HL-60 (cell line): Measurements from ENCODE around the gene MAPK7.

Experiments used
- DNase-seq, 2 experiments: peaks; one replicate each; pipeline ENCODE4 v3.0.0-alpha.2; 2010 to 2020; ENCODE audit warnings: low read depth in 1 of 2, low spot score in 1 of 2
- H3K27ac ChIP-seq: fragments of 250-450 bp; sonication (Bioruptor Pico); replicated peaks from 2 replicates; pipeline ENCODE4 v1.5.1; 2020; ENCODE audit warnings: mild to moderate bottlenecking, moderate library complexity
- H3K27me3 ChIP-seq: fragments of 250-450 bp; sonication (Bioruptor Pico); 2 replicates; pipeline ENCODE4 v1.5.1; 2021; ENCODE audit warnings: mild to moderate bottlenecking, moderate library complexity; ENCODE audit not compliant: insufficient read depth, poor library complexity, severe bottlenecking
- H3K4me3 ChIP-seq: replicated peaks from 2 replicates; pipeline ENCODE4 v1.5.1; 2011; ENCODE audit warnings: mild to moderate bottlenecking, control low read depth, low read length; ENCODE audit not compliant: insufficient read depth
- GABPA ChIP-seq: IDR thresholded peaks from 2 replicates; pipeline ENCODE4 v1.6.1; 2012; ENCODE audit warnings: low read depth
- POLR2AphosphoS5 ChIP-seq: IDR thresholded peaks from 2 replicates; pipeline ENCODE4 v1.6.1; 2012; ENCODE audit warnings: low read depth
- SPI1 ChIP-seq: IDR thresholded peaks from 2 replicates; pipeline ENCODE4 v1.6.1; 2012; ENCODE audit warnings: low read depth, mild to moderate bottlenecking, borderline replicate concordance
- TF ChIP-seq, protein P1 (sequence below): IDR thresholded peaks from one replicate; pipeline ENCODE4 v1.5.1; 2011; ENCODE audit warnings: low read length, control low read depth, inconsistent platforms; ENCODE audit not compliant: insufficient read depth
- TF ChIP-seq, protein P2 (sequence below): IDR thresholded peaks from 2 replicates; pipeline ENCODE4 v1.6.1; 2012; ENCODE audit warnings: low read depth; ENCODE audit not compliant: insufficient replicate concordance

The MAPK7 gene

DNA sequence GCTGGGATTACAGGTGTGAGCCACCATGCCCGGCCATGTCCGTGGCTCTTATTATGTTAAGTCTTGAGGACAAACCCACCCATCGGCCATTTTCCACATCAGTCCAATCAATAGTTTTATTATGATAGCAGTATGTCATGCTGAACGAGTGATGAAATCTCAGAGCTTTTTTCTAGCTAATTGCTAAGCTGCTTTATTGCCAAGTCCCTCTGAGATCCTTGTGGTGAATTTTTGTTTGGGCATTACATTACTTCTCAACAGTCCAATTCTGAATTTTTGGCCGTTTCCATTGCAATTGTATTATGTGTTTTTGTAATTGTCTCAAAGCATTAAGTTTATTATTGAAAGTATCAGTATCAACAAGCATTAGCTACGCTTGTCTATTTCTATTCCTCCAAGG is 43.6 kb downstream of the MAPK7 start:
- no peak for DNase-seq
- H3K4me3 ChIP-seq, result no peak overlapping the region
- H3K27ac ChIP-seq, result no peak overlapping the region
- no peaks in the 10 kb centered on the region for H3K27me3 ChIP-seq
- TF ChIP-seq GABPA, result no peak
- TF ChIP-seq, protein P1, sequence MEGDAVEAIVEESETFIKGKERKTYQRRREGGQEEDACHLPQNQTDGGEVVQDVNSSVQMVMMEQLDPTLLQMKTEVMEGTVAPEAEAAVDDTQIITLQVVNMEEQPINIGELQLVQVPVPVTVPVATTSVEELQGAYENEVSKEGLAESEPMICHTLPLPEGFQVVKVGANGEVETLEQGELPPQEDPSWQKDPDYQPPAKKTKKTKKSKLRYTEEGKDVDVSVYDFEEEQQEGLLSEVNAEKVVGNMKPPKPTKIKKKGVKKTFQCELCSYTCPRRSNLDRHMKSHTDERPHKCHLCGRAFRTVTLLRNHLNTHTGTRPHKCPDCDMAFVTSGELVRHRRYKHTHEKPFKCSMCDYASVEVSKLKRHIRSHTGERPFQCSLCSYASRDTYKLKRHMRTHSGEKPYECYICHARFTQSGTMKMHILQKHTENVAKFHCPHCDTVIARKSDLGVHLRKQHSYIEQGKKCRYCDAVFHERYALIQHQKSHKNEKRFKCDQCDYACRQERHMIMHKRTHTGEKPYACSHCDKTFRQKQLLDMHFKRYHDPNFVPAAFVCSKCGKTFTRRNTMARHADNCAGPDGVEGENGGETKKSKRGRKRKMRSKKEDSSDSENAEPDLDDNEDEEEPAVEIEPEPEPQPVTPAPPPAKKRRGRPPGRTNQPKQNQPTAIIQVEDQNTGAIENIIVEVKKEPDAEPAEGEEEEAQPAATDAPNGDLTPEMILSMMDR, result no peak

DNA sequence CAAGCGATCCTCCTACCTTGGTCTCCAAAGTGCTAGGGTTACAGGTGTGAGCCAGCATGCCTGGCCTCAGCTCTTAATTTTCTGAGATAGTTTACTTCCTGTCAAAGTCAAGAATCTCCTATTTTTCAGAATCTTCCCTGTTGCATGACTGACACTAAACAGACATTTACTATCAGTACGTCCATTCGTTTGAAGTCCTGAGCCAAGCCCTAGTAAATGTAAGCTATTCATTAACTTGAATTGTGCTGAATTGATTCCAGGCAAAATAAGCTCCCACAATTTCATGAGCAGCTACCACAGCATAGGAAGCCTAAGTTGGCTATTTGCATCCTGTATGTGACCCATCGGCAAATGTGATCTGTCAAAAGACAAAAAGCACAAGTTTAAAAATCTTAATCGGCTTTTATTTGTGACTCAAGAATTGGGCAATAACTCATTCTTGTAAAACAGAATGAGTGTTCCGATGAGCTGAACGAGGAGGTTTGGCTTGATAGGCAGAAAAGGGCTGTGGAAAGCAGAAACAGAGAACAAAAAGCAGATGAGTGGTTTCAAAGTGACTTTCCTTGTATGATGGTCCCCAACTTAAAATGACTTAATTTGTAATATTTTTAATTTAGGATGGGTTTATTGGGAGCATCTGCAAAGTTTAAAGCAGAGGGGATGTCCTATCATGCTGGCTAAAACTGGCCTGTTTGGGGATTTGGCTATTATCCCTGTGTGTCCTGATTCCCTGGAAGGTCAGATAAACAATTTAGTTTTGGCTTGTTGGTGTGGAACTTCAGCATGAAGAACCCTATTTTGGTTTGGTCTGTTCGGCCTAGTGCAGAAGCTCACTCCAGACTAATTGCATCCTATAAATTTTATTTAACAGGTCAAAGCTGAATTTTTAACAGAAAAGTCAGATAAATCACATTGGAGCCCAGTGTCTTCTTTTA is 46.9 kb downstream of the MAPK7 start:
- Histone ChIP-seq H3K27ac (no peak overlapping the region), H3K4me3 (no peak overlapping the region), H3K27me3 (no peaks in the 10 kb centered on the region)
- no peak for DNase-seq
- TF ChIP-seq, protein P1, result no peak
- no peak for TF ChIP-seq GABPA
- TF ChIP-seq SPI1, result no peak
- no peak for TF ChIP-seq POLR2AphosphoS5
- TF ChIP-seq, protein P2, sequence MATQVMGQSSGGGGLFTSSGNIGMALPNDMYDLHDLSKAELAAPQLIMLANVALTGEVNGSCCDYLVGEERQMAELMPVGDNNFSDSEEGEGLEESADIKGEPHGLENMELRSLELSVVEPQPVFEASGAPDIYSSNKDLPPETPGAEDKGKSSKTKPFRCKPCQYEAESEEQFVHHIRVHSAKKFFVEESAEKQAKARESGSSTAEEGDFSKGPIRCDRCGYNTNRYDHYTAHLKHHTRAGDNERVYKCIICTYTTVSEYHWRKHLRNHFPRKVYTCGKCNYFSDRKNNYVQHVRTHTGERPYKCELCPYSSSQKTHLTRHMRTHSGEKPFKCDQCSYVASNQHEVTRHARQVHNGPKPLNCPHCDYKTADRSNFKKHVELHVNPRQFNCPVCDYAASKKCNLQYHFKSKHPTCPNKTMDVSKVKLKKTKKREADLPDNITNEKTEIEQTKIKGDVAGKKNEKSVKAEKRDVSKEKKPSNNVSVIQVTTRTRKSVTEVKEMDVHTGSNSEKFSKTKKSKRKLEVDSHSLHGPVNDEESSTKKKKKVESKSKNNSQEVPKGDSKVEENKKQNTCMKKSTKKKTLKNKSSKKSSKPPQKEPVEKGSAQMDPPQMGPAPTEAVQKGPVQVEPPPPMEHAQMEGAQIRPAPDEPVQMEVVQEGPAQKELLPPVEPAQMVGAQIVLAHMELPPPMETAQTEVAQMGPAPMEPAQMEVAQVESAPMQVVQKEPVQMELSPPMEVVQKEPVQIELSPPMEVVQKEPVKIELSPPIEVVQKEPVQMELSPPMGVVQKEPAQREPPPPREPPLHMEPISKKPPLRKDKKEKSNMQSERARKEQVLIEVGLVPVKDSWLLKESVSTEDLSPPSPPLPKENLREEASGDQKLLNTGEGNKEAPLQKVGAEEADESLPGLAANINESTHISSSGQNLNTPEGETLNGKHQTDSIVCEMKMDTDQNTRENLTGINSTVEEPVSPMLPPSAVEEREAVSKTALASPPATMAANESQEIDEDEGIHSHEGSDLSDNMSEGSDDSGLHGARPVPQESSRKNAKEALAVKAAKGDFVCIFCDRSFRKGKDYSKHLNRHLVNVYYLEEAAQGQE, result no peak

DNA sequence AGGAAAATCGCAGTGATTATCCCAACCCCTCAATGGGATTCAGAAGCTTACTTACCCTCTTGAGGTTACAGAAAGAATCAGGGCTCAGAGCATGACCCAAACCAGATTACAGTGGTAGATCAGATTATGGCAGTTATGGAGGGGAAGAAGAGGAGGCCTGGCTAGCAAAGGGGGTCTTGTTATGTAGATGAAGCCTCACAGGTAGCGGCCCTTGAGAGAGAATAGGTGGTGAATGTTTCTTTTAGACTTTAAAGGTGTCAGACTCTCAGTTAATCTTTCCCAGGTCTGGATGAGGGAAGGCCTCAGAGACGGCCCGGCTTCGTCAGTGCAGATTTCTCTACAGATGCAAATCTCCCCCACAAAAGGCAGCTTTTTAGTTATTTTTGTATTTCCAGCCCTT is 48.3 kb downstream of the MAPK7 start:
- no peaks in the 10 kb centered on the region for H3K27me3 ChIP-seq
- H3K4me3 ChIP-seq, result no peak overlapping the region
- H3K27ac ChIP-seq, result no peak overlapping the region
- no peak for DNase-seq
- TF ChIP-seq, protein P1, result no peak
- TF ChIP-seq POLR2AphosphoS5 (no peak), SPI1 (no peak)
- TF ChIP-seq, protein P2, result no peak

DNA sequence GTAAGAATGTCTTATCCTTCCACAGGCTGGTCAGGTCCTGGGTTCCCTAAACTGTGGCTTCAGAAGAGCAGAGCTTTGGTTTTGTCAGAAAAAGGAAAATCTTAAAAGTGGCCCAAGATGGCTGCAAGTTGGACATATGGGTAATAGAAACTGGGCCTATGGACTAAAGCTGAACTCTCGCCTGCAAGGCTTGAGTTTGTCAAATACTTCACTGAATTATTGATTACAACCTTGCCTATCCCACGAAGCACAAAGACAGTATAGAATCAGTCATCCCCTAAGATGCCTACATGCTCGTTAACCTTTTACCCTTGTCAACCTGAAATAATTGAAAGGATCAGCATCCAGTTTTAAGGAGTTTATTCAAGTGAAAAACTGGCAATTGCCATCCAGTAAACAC is 53.4 kb downstream of the MAPK7 start:
- H3K27me3 ChIP-seq, result no peaks in the 10 kb centered on the region
- no peak overlapping the region for H3K4me3 ChIP-seq
- TF ChIP-seq, protein P2, result no peak
- no peak for TF ChIP-seq GABPA
- TF ChIP-seq SPI1, result no peak
- TF ChIP-seq, protein P1, result no peak
- no peak for TF ChIP-seq POLR2AphosphoS5
- no peak for DNase-seq
- H3K27ac ChIP-seq, result no peak overlapping the region
